CD14-positive monocyte (primary cell): Measurements from ENCODE around the gene NKD2. TPM values are rescaled to one million over a fixed set of nuclear protein-coding genes. Genes with fewer than 3 reads are reported as not detected.

ENCODE experiments used
- DNase-seq, 3 donors: peaks; one replicate each; pipeline ENCODE4 v3.0.0-alpha.2; 2011 to 2022
- H2AFZ ChIP-seq: 2 replicates; pipeline ENCODE4 v1.6.0; 2012; ENCODE audit warnings: mild to moderate bottlenecking, low read depth, low read length, inconsistent platforms; ENCODE audit not compliant: insufficient read depth, poor library complexity, severe bottlenecking
- H3K27ac ChIP-seq, 2 donors: 1 replicate in 1 of 2; 2 replicates in 1 of 2; pipeline ENCODE4 v1.5.1; 2012 to 2013; ENCODE audit warnings: low read length in 2 of 2, control low read depth in 1 of 2, inconsistent platforms in 1 of 2, low read depth in 1 of 2, mild to moderate bottlenecking in 1 of 2
- H3K27me3 ChIP-seq, 2 donors: one replicate each; pipeline versions ENCODE4 v1.6.0 to v1.6.1; 2011 to 2013; ENCODE audit warnings: low read length in 2 of 2; ENCODE audit not compliant: control insufficient read depth in 2 of 2, insufficient read depth in 2 of 2
- H3K36me3 ChIP-seq, 2 donors: replicated peaks in 1 of 2; 1 replicate in 1 of 2; 2 replicates in 1 of 2; pipeline versions ENCODE4 v1.5.1 to v1.6.1; 2012 to 2013; ENCODE audit warnings: low read length in 2 of 2, control low read depth in 1 of 2, inconsistent platforms in 1 of 2, mild to moderate bottlenecking in 1 of 2; ENCODE audit not compliant: insufficient read depth in 2 of 2, control insufficient read depth in 1 of 2
- H3K4me1 ChIP-seq, 2 donors: 1 replicate in 1 of 2; 2 replicates in 1 of 2; pipeline versions ENCODE4 v1.5.1 to v1.6.1; 2012 to 2013; ENCODE audit warnings: low read length in 2 of 2, control low read depth in 1 of 2, inconsistent platforms in 1 of 2, mild to moderate bottlenecking in 1 of 2, moderate library complexity in 1 of 2; ENCODE audit not compliant: insufficient read depth in 2 of 2, control insufficient read depth in 1 of 2
- H3K4me2 ChIP-seq: replicated peaks from 2 replicates; pipeline ENCODE3; 2012; ENCODE audit warnings: low read length, moderate library complexity, mild to moderate bottlenecking; ENCODE audit not compliant: poor library complexity, severe bottlenecking; ENCODE audit errors: extremely low read depth
- H3K4me3 ChIP-seq, 3 experiments: fragments of 200-600 bp in 1 of 3; sonication (generic) in 1 of 3; replicated peaks in 1 of 3; 1 replicate in 2 of 3; 2 replicates in 1 of 3; pipeline ENCODE4 v1.5.1; 2011 to 2013; ENCODE audit warnings: low read length in 3 of 3, mild to moderate bottlenecking in 3 of 3, control low read depth in 2 of 3, low read depth in 2 of 3, inconsistent platforms in 1 of 3, moderate library complexity in 1 of 3
- H3K79me2 ChIP-seq: 2 replicates; pipeline ENCODE4 v1.6.0; 2012; ENCODE audit warnings: mild to moderate bottlenecking, control low read depth, inconsistent platforms, low read length, moderate library complexity; ENCODE audit not compliant: insufficient read depth
- H3K9ac ChIP-seq: 2 replicates; pipeline ENCODE4 v1.6.0; 2017; ENCODE audit warnings: low read length, mild to moderate bottlenecking; ENCODE audit not compliant: insufficient read depth, poor library complexity, severe bottlenecking
- H3K9me3 ChIP-seq, 2 donors: replicated peaks in 1 of 2; 1 replicate in 1 of 2; 2 replicates in 1 of 2; pipeline versions ENCODE4 v1.5.1 to v1.6.1; 2012 to 2013; ENCODE audit warnings: low read length in 2 of 2, control low read depth in 1 of 2; ENCODE audit not compliant: control insufficient read depth in 1 of 2, insufficient read depth in 1 of 2
- H4K20me1 ChIP-seq: 2 replicates; pipeline ENCODE4 v1.6.0; 2012; ENCODE audit warnings: mild to moderate bottlenecking, low read length, control low read depth, moderate library complexity; ENCODE audit not compliant: insufficient read depth
- H3K27ac Mint-ChIP-seq, 7 donors: one replicate each; pipeline ENCODE4 v1.8.0; 2020; ENCODE audit warnings: mild to moderate bottlenecking in 7 of 7, mixed read lengths in 7 of 7, moderate library complexity in 6 of 7, inconsistent platforms in 2 of 7
- H3K27me3 Mint-ChIP-seq, 3 donors: one replicate each; pipeline ENCODE4 v1.8.0; 2021 to 2022; ENCODE audit warnings: low read depth in 3 of 3, mild to moderate bottlenecking in 3 of 3, mixed read lengths in 3 of 3, moderate library complexity in 3 of 3, inconsistent platforms in 1 of 3
- H3K36me3 Mint-ChIP-seq, 2 donors: one replicate each; pipeline ENCODE4 v1.8.0; 2020; ENCODE audit warnings: mixed read lengths in 2 of 2, inconsistent platforms in 1 of 2, mild to moderate bottlenecking in 1 of 2
- H3K4me1 Mint-ChIP-seq: one replicate; pipeline ENCODE4 v1.8.0; 2020; ENCODE audit warnings: mild to moderate bottlenecking, mixed read lengths
- H3K4me3 Mint-ChIP-seq, 2 donors: one replicate each; pipeline ENCODE4 v1.8.0; 2020; ENCODE audit warnings: mild to moderate bottlenecking in 2 of 2, mixed read lengths in 2 of 2, moderate library complexity in 1 of 2
- H3K9me3 Mint-ChIP-seq, 7 donors: one replicate each; pipeline ENCODE4 v1.8.0; 2020 to 2022; ENCODE audit warnings: mixed read lengths in 7 of 7, mild to moderate bottlenecking in 6 of 7, moderate library complexity in 6 of 7, inconsistent platforms in 2 of 7
- WGBS: methylation state at CpG from one replicate; pipeline ENCODE4 v1.1.5; 2013; ENCODE audit warnings: missing lambda C conversion rate; ENCODE audit not compliant: insufficient coverage; 5-methylcytosine and 5-hydroxymethylcytosine counted together
- intact Hi-C, 2 donors: fragments of 100-400 bp; cut with micrococcal nuclease; formaldehyde crosslinking; loops; one replicate each; pipeline versions ENCODE4 v1.15.0 to v1.15.1; 2023
- polyA plus RNA-seq, 3 donors: library from polyadenylated mRNA; depleted of rRNA in 1 of 3; unstranded in 2 of 3; stranded (reverse) in 1 of 3; fragments of 300-500 nt in 2 of 3; fragments of >200 nt in 1 of 3; fragmentation: Illumina TruSeq in 2 of 3; gene quantifications; 1 replicate in 2 of 3; 2 replicates in 1 of 3; pipeline ENCODE4 v1.2.3, GENCODE V29; 2012 to 2021
- TF ChIP-seq, protein P1 (sequence below): fragments of 200-600 bp; IDR thresholded peaks from one replicate; pipeline ENCODE4 v1.8.0; 2022; ENCODE audit warnings: antibody characterized with exemption, mild to moderate bottlenecking

The NKD2 gene
- polyA plus RNA-seq, 3 donors: not detected

DNA sequence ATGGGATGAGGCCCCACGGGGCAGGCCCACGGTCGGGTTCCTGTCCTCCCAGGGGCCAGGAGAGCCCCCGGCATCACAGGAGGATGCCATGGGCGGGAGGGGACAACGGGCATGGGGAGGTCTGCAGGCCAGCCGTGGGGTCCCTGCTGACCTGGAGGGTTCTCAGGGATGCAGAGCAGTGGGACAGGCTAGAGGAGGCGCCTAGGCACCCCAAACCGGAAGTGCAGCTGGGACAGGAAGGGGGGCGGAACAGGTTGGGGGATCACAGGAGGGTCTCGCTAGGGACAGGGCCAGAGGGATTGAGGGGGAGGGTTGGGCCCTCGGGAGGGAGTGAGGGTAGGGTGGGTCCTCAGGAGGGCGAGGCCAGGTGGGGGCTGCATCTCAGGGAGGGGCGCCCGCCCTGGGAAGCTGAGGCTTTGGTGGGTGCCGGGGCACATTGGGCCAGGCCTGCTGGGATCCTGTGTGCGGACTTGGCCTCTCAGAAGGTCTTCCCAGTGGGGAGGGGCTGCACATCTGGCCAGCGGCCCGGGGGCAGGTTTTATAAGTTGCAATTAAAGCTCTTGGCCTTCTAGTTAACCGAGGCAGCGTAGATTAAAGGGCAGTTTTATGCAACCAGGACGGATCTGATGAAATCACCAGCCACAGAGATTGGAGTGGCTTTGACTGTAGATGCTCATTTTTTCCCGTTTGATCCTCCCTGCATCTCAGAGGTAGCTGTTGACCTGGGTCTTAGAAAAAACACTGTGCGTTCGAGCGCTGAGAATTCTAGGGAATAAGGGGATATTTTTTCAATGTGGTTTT lies 20.1 kb downstream of the NKD2 start:
- intact Hi-C loops: no loop called here
- no peaks in the 10 kb centered on the region for H3K4me1 Mint-ChIP-seq
- Histone ChIP-seq H4K20me1 (no peaks in the 10 kb centered on the region), H3K27ac (no peak overlapping the region), H3K27me3 (no peaks in the 10 kb centered on the region), H3K4me1 (no peaks in the 10 kb centered on the region), H2AFZ (no peak overlapping the region), H3K4me3 (no peak overlapping the region), H3K4me2 (no peak overlapping the region), H3K79me2 (no peaks in the 10 kb centered on the region), H3K36me3 (no peaks in the 10 kb centered on the region), H3K9me3 (no peaks in the 10 kb centered on the region), H3K9ac (no peak overlapping the region)
- TF ChIP-seq, protein P1, sequence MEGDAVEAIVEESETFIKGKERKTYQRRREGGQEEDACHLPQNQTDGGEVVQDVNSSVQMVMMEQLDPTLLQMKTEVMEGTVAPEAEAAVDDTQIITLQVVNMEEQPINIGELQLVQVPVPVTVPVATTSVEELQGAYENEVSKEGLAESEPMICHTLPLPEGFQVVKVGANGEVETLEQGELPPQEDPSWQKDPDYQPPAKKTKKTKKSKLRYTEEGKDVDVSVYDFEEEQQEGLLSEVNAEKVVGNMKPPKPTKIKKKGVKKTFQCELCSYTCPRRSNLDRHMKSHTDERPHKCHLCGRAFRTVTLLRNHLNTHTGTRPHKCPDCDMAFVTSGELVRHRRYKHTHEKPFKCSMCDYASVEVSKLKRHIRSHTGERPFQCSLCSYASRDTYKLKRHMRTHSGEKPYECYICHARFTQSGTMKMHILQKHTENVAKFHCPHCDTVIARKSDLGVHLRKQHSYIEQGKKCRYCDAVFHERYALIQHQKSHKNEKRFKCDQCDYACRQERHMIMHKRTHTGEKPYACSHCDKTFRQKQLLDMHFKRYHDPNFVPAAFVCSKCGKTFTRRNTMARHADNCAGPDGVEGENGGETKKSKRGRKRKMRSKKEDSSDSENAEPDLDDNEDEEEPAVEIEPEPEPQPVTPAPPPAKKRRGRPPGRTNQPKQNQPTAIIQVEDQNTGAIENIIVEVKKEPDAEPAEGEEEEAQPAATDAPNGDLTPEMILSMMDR: no peak
- H3K4me3 Mint-ChIP-seq: no peak overlapping the region
- no peak for DNase-seq
- H3K9me3 Mint-ChIP-seq: peaks cover 0 to 2% (median 0%) of the 10 kb centered on the region in 7 donors
- no peaks in the 10 kb centered on the region for H3K36me3 Mint-ChIP-seq
- no peak overlapping the region for H3K27ac Mint-ChIP-seq
- 84% methylated on average over 24 of the region's 26 CpGs for WGBS
- H3K27me3 Mint-ChIP-seq: peaks cover 0 to 5% (median 3%) of the 10 kb centered on the region in 3 donors

DNA sequence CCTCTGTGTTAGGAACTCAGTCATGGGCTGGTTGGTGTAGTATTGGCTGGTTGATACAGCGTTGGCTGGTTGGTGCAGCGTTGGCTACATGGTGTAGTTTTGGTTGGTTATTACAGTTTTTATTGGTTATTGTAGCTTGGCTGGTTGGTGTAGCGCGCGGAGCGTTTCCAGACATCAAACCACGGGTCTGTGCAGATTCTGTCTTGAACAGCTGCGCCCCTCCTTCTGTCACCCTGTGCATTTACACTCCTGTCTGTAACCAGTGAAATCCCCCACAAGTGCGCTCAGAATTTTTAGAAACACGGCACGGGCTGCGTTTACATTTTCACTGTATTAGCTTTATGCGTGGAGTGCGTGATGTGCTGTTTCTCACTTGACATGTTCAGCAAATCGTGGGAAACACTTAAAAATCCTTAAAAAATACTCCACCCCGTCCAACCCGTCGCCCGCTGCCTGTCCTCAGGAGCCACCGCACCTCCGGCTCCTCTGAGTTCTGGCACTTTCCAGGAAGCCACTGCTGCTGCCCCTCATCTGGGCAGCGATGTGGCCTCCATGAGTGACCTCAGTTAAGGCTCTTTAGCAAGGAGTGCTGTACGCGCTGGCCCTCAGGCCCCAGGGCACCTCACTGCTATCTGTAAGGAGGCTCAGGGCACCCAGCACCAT lies 20.8 kb downstream of the NKD2 start:
- H3K27me3 ChIP-seq: no peaks in the 10 kb centered on the region
- Mint-ChIP-seq H3K36me3 (no peaks in the 10 kb centered on the region), H3K4me1 (no peaks in the 10 kb centered on the region), H3K9me3 (peaks cover 0 to 2% (median 0%) of the 10 kb centered on the region in 7 donors), H3K4me3 (no peak overlapping the region), H3K27me3 (peaks cover 0 to 5% (median 3%) of the 10 kb centered on the region in 3 donors), H3K27ac (no peak overlapping the region)
- no peaks in the 10 kb centered on the region for H3K79me2 ChIP-seq
- H3K9ac ChIP-seq: no peak overlapping the region
- no peak overlapping the region for H3K4me2 ChIP-seq
- no peaks in the 10 kb centered on the region for H3K36me3 ChIP-seq
- 88% methylated on average over 14 of the region's 24 CpGs for WGBS
- no peaks in the 10 kb centered on the region for H4K20me1 ChIP-seq
- no peaks in the 10 kb centered on the region for H3K4me1 ChIP-seq
- TF ChIP-seq, protein P1: no peak
- H2AFZ ChIP-seq: no peak overlapping the region
- DNase-seq: no peak
- H3K27ac ChIP-seq: no peak overlapping the region
- no peak overlapping the region for H3K4me3 ChIP-seq
- intact Hi-C loops: no loop called here
- no peaks in the 10 kb centered on the region for H3K9me3 ChIP-seq
